ENCODE data around the gene OXCT1.
"Not testable (repeated sequence)": the region's sequence is repeated elsewhere in the genome, so short reads cannot be mapped to it uniquely, and the experiment has no call there.

OXCT1 gene

GRCh38 chr5:41871852-41872251 is 1.6 kb upstream of the OXCT1 start:
- DNase-seq, result no peak

- DNase-seq, result no peak
Measured at GRCh38 chr5:41870627-41871048, 413 bp upstream of the OXCT1 start.

DNA sequence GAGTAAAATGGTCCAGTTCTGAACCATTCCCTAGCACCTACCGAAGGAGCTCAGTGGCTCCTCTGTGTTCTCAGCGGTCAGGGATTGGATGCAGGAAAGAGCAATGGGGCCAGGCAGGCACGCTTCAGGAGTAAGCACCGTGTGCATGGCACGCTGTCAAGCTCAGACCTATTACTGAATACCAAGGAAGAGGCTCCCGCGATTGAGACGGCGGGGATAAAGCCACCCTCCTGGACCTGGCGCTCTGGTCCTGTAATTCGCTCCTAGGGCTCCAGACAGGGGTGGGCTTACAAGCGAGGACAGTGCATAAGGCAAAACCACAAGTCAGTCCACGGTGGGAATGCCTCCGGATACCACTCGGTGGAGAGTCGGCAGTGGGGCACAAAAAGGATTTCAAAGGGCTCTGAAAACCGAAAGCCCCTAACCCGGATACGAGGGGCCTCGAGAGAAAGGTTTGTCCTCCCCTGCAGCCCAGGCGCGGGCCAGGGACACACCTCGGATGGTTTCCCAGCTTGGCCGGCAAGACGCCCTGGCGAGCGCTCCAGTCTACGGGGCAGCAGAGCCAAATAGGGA is 988 bp downstream of the OXCT1 start:
- DNase-seq, result no peak

- no peak for DNase-seq
Measured at GRCh38 chr5:41863871-41864486, 6.2 kb downstream of the OXCT1 start.

- no peak for DNase-seq
Measured at GRCh38 chr5:41858890-41859289, 11.3 kb downstream of the OXCT1 start.

- DNase-seq, result no peak
Measured at GRCh38 chr5:41857989-41858388, 12.2 kb downstream of the OXCT1 start.

- DNase-seq, result peak; percentile 62
Measured at GRCh38 chr5:41856644-41857491, 13.4 kb downstream of the OXCT1 start.

DNA sequence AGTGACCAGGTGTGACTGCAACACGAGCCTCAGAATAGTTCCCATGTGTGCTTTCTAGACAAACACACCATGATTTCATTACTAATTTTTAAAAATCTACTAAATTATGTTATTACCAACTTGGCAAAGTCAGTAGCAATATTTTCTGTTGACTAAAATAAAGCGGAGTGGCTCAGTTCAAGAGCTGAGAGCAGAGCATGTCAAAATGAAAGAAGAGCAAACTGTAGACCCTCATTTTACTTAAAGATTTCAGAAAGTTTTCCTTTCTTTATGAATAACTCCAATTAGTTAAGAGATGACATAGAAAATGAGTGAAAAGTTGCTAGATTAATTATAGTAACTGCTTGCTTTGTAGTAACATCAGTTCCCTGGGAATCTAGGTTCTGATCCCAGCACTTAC is 17.9 kb downstream of the OXCT1 start:
- no peak for DNase-seq

DNA sequence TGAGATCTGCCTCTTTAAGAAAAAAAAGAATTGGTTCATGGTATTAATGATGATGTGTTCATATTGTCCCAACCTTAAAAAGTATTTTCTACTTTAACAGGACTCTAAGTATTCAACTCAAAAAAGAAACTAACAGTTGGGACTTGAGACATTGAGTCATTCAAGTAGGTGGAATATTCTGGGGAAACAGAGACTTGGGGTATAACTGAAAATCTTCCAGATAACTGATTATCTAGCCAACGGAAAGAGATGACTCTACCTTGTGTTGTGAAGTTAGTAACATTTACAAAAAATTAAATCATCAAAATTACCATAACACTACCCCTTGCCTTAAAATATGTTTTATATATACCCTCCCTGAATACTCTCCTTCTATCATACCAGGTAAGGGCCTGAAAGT is 19.1 kb downstream of the OXCT1 start:
- DNase-seq, result no peak

DNA sequence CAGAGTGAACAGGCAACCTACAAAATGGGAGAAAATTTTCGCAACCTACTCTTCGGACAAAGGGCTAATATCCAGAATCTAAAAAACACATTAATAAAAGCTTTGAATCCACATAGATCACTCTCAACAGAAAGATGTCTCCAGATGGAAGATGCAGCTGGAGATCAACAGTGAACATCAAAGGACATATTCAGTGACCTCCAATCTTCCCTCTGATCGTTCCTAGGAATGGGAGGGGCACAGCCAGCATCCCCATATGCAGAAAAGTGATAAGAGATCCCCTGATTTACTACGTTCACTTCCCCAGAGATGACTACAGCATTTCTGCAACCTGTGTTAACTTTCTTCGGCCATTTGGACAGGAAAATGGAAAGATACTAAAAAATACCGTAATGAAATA is 21.2 kb downstream of the OXCT1 start:
- no peak for DNase-seq

DNA sequence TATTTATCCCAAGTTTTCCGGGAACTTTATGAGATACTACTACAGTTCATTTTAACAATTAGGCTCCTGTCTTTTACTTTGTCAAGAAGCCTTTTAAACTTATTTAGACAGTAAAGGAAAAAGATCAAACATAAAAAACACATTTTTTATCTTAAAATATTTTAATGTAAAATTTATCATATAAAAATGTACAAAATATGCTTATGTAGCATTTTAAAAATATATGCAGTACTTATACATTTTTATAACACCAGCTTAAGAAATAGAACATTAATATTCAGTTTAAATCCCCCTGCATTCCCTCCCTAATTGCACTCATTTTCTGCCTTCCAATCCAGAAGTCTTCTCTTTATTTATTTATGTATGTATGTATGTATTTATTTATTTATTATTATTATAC is 24.5 kb downstream of the OXCT1 start:
- DNase-seq, result not testable (repeated sequence)

- no peak for DNase-seq
Measured at GRCh38 chr5:41844502-41844901, 25.7 kb downstream of the OXCT1 start.

DNA sequence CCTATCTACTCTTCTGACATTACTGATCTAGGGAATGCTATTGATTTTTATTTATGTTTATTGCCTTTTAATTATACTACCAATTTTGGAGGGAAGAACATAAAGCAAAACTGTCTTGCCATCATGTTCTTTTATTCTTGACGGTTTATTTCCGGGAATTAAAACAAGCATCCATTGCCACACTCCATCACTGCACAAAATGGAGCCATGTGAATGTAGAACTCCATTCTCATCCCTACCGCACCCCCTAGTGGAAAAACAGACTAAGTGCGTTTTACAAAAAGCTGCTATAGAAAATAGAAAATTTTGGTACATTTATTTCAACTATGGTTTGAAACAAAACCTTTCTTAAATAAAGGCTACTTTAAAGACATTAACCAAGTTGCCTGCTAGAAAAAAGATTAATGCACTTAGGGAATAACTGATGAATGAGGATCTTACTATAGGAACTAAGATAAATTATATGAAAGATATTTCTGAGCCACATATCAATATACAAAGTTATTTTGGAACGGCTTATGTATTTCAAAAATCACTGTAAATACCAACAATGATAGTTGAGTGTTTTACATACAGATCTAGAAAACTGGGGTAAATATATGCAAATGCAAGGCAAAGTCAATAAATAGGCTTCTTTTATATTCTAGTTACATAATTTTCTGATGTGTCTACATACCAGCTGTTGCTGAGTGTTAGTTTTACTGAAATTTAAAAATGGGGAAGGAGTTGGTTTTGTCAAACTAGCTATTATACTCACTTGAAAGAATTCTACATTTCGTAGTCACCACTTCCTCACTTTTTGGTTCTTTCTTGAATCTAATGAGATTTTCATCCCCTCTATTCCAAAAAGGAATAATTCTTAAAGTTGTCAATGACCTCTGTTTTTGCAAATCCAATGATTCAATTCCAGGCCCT is 26.5 kb downstream of the OXCT1 start:
- no peak for DNase-seq

DNA sequence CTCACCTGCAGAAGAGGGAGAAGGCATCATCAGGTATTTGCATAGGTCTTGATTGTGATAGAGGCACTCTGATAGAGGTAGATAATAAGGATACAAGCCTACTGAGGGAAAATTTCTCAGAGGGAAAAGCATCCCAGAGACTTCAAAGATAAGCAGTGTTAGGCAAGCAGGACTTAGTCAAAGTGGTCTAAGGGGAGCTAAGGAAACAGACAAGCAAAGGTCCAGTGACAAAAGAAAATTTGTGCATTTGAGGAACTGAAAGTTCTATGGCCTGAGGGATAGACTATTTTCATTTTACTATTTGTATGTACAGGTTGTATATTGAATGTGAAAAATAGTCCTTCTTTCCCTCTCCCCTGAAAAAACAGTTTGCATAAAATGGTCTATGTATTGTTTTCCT is 27.4 kb downstream of the OXCT1 start:
- DNase-seq, result no peak

DNA sequence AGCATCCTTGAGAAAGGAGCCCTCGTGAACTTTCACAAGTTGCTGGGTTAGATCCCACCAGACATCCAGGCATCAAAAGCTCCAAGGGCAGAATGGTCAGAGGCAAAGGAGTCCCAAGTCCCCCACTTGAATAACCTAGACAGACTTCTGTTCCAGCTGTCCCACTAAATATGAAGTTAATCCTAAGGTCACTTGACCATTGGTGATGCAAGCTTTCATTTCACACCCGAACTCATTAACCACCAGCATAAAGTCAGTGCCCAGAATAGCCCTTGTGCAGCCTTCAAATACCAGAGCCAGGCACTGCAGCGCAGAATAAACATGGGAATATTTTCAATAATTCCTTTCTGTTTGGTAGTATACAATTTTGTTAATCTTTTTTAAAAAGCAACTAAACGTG is 28.9 kb downstream of the OXCT1 start:
- DNase-seq, result no peak

GRCh38 chr5:41840251-41840650 is 30.0 kb downstream of the OXCT1 start:
- no peak for DNase-seq

DNA sequence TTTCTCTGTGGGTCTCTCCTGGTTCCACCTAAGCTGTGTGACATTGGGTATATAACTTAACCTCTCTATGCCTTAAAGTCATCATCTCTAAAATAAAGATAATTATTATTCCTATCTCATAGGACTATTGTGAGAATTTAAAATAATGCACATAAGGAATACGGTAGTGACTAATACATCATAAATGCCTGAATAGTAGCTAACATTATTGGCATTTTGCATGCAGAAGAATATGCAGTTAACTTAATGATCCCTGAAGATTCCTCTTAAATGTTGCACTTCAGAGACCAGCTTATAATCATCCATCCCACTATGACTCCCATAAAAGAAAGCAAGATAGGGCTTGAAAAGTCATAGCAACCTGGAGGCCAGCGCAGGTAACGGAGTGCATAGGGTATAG is 32.4 kb downstream of the OXCT1 start:
- DNase-seq, result no peak

- DNase-seq, result no peak
Measured at GRCh38 chr5:41835645-41836044, 34.6 kb downstream of the OXCT1 start.

- DNase-seq, result no peak
Measured at GRCh38 chr5:41834506-41834905, 35.7 kb downstream of the OXCT1 start.

GRCh38 chr5:41832430-41832829 is 37.8 kb downstream of the OXCT1 start:
- no peak for DNase-seq

GRCh38 chr5:41831155-41831554 is 39.1 kb downstream of the OXCT1 start:
- DNase-seq, result no peak

DNA sequence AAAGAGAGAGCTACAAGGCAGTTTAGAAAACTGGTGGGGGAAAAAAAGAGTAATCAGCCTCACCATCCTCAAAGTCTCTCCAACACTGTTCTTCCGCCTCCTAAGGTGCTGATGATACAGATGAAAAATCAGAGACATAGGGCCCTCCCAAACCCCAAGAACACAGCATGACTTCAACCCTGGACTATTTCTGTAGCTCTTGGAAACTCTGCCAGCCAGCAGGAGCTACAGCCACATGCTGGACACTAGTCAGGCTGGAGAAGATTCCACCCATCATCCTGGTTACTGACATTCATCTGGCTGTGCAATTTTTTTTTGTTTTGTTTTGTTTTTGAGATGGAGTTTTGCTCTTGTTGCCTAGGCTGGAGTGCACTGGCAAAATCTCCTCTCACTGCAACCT is 42.4 kb downstream of the OXCT1 start:
- no peak for DNase-seq

GRCh38 chr5:41822036-41822435 is 48.2 kb downstream of the OXCT1 start:
- no peak for DNase-seq

All from NCI-H187 treated with DMSO at 0.1 percent for 48 hours (cell line).